HG03442 (cell line): Measurements from ENCODE around the gene SV2A.
"Not testable (repeated sequence)": the region's sequence is repeated elsewhere in the genome, so short reads cannot be mapped to it uniquely, and the experiment has no call there.

ENCODE experiments used
- ATAC-seq: cut with Tn5 transposase; IDR thresholded peaks from one replicate; pipeline ENCODE4 v1.9.1; 2021; ENCODE audit warnings: mild to moderate bottlenecking, moderate library complexity; ENCODE audit not compliant: unreplicated experiment

Gene SV2A

DNA sequence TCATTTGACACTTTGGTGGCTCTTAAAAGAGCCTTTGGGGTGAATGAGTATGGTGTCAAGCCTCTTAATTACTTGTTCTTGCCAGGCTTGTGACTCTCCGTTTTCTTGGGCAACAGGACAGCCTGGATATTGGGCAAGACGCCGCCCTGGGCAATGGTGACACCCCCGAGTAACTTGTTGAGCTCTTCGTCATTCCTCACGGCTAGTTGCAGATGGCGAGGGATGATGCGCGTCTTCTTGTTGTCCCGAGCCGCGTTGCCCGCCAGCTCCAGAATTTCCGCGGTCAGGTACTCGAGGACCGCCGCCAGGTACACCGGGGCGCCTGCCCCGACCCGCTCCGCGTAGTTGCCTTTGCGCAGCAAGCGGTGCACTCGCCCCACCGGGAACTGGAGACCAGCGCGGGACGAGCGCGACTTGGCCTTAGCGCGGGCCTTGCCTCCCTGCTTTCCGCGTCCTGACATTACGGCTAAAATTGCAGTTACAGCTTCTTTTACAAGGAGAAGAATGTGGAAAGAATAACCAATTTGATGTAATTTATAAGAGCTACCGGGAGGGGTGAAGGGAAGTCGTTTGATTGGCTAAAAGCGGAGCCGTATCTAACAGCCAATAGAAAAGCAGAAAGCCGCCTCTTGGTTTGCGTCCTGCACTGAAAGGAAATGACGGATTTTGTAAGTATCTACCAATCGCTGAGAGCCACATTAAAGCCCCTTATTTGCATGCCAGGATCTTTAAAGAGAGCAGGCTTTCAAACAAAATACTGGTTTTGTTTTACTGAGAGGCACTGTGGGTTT, 30.0 kb downstream of the SV2A start:
- peak; percentile 44 for ATAC-seq

DNA sequence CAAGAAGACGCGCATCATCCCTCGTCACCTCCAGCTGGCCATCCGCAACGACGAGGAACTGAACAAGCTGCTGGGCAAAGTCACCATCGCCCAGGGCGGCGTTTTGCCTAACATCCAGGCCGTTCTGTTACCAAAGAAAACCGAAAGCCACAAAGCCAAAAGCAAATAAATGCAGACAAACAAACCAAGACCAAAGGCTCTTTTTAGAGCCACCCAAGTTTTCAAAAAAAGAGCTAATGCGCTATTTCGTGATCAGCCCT, 30.5 kb downstream of the SV2A start:
- ATAC-seq, result not testable (repeated sequence)

DNA sequence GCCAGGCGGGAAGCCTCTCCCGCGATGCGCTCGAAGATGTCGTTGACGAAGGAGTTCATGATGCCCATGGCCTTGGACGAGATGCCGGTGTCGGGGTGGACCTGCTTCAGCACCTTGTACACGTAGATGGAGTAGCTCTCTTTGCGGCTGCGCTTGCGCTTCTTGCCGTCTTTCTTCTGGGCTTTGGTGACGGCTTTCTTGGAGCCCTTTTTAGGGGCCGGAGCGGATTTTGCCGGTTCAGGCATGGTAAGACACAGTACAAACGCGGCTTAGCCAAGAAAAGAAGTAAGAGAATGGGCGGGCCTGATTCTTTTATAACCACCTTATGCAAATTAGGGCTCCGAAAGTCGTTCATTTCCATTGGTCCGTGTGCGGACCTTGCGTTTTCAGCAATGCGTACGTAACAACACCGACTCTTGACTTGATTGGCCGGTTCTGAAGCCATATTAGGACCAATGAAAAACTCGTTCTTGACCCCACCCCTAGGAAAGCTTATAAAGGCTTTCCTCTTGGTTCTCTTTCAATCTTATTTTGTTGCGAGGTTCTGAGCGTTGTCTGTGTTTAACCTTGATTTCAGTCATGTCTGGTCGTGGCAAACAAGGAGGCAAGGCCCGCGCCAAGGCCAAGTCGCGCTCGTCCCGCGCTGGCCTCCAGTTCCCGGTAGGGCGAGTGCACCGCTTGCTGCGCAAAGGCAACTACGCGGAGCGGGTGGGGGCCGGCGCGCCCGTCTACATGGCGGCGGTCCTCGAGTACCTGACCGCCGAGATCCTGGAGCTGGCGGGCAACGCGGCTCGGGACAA, 31.0 kb downstream of the SV2A start:
- peak; percentile 62 for ATAC-seq

DNA sequence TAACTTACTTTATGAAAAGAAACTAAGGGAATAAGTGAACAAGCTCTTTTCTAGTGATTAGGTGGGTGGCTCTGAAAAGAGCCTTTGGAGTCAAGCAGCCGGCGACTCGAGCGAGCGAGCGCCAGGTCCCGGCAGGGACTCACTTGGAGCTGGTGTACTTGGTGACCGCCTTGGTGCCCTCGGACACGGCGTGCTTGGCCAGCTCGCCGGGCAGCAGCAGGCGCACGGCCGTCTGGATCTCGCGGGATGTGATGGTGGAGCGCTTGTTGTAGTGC, 31.6 kb downstream of the SV2A start:
- not testable (repeated sequence) for ATAC-seq

DNA sequence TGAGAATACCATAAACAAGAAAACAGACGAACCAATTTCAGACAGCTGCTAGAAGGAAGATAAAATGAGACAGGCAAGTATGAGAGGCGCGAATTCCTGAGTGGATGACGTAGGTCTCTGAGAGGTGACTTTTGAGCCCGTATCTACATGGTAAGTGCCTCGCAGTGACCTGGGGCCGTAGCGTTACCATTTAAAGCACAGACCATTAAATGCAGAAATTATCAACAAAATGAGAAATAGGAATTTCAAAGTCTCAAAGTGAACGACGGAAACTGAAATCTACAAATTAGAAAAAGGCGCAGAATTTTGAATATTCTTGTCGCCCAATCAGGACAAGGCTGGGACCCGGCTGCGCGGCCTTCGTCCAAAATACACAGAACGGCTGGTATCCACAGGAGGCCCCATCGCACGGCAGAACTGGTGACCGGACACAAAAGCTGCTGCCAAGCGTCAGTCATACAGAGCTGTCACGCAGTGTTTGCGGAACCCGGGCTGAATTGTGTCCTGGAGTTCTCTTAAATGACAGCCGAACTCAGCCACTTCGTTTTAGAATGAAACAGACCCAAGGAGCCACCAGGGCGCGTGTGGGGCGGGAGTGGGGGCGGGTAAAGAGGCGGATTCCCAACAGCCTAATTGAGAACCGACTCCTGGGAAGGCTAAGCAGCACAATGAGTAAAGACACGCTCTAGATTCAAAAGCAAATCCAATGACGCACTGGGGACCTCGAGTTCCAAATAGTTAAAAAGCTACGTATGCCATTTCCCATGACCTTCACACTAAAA, 32.1 kb downstream of the SV2A start:
- no peak for ATAC-seq

DNA sequence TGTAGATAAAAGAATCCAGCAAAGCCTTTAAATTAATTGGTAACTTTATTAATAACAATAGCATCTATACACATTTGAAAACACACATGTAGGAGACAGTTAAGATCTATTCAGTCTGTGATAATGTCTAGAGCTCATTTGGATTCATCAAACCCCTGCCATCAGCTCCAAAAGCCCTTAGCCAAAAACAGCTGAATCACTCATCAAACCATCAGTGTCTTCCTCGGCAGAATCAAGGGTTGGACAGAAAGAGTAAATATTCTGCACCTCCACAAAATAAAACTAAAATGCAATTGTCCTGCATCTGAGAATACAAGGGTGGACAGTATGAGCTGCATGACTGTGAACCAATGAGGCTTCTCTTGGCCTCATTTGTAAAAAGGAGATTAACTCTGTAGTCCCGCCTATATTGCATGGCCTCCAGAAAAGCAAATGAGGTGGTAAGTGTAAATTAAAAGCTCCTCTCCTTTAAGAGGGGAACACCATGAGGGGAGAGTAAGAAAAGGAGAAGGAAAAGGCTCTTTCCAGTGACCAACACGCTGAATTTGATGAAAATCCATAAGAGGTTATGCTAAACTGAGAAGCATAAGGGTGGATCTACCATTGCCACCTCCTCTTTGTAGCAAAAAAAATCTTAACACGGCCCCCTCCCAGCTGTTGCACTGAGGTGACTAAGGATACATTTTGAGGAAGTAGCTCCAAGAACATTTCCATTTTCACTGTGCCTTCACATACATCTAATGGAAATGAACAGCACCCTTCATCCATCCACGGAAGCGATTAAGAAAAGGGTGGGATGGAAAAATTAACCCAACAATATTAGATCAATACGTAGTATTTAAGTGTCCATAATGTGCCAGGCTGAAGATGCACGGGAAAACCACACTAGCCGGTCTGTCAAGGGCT, 33.0 kb downstream of the SV2A start:
- ATAC-seq, result no peak

DNA sequence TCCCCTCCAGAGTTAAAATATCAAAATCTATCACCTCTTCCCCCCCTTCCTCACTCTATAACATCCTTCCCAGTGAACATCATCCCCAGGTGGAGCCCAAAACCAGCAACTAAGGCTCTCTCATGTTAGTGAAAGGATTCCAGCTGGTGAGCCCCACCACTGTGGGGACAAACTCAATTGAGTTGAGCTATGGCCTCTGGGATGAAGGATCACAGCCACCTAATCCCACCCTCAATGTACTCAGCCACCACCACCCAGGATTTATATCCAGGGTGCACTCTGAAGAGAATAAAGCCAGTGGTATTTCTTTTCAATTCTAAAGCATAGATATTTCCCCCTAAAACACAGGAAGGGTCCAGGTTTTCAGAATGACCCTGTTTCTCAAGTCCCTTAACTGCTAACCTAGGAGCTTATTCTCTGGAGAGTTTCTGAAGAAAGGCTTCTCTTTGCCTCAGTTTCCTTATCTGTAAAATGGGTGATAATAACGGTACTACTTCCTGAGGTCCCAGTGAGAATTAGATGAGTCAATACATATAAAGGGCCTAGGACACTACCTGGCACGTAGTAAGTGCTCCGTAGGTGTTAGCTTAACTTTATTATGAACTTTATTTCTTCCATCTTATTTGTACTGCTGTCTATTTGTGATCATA, 33.9 kb downstream of the SV2A start:
- ATAC-seq, result no peak

DNA sequence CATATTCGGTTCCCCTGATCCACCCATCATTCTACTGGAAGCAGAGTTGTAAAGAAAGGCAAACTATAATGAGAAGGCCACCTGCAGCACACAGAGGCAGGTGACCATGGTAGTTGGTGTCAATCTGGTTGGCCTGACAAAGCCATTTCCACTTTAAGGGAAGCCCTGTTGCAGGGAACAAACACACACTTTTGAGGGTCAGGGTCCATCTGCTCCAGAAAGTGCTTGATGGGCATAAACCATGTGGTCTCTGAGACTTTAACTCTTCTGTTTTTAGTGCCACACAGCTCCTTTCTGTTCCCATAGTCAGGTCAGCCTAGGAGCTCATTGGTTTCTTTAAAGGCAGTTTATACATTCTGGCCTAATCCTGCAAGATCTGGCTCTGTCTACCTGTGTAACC, 35.8 kb downstream of the SV2A start:
- ATAC-seq, result no peak

DNA sequence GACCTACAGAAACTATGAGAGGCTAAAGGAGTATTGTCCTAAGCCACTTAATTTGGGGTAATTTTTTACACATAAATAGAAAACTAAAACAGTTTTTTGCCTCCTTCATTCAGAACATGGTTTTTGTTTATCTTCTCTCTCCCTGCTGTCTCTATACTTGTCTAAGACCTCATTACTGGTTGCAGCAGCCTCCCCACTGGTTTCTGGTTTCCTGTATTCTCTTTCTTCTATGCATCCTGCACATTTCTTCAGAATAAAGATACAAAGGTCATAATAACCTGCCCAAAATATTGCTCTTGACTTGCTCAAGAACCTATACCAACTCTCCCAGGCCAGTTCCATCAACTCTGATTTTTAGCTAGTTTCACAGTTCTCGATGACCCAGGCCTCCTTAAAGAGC, 38.1 kb downstream of the SV2A start:
- no peak for ATAC-seq

DNA sequence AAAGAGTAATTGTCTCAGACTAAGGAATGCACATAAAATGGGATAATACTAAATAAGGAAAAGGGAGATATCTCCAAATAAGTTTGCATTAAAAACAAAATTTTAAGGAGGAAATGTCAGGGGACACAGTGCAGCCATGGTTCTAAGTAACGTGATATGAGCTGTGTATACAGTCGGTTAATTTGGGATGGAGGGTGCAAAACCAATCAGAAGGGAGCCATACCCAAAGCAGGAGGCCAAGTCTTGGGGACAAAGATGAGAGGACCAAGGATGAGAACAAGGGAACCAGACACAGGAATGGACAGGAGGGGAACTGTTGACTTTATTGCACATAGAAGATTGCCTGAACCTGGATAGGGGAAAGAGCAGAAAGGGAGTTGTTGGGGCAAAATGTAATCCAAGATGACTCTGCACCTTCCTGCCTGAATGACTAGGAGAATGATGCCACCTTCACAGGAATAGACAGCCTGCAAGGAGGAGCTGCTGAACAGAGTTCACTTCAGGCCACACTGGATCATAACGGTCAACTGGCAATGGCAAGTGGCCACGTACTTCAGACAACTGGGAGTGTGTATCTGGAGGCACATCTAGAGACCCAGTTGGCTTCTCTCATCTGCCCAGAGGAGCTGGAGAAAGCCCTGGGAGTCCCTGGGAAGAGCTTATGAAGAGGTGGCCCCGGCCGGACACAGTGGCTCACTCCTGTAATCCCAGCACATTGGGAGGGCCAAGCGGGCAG, 40.3 kb downstream of the SV2A start:
- ATAC-seq, result no peak

DNA sequence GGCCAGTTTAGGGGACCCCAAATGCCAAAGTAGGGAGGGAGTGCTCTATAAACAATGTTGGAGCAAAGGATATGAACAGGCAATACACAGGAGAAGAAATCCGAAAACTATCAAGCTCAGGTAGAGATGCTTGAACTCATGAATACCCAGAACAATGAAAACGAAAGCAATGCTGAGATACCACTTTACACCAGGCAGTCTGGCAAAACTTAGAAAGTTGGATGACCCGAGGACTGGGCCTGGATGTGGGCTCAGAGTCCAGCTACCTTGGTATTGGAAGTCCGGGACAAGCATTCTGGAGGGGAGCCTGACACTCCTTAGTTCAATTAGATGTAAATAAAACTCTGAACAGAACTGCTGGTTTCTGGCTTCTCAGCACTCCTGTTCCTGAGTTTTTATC, 44.6 kb downstream of the SV2A start:
- ATAC-seq, result not testable (repeated sequence)

DNA sequence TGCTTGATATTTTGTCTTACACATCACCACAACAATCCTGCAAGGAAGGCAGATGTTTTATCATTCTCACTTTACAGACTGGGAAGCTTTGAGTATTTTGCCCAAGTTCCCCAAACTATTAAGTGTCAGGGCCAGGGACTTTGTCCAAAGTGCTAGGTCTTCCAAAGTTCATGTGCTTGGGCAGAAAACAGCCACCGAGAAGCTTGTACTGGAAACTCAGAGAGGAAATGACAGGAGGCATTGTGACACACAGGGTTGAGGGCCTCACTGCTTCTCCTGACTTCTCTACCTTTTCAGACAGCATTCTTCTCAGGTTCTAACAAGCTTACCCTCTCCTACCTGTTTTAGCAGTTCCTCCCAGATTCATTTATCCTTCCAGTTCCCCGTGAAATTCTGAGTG, 50.8 kb downstream of the SV2A start:
- not testable (repeated sequence) for ATAC-seq

DNA sequence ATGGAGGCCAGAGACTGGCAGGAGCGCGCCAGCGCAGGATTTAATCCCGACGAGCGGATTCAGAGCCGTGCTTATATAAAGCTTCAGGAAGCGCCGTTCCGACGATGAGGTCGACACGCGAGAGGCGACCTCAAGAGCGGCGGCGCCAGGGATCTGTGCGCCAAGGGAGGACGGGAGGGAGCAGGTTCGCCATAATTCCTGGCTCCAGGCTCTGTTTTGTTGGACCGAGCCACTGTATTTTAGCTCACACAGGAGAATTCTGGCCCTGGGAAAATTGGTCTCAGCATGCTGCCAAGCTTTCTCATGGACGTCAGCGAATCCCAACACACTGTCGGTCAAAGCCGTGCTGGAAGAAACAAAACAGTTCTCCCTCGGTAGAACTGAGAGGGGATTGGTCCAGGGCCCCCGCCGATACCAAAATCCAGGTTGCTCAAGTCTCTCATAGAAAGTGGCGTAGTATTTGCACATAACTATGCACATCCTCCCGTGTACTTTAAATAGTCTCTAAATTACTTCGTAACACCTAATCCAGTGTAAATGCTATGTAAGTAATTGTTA, 56.1 kb downstream of the SV2A start:
- ATAC-seq, result peak; percentile 5

DNA sequence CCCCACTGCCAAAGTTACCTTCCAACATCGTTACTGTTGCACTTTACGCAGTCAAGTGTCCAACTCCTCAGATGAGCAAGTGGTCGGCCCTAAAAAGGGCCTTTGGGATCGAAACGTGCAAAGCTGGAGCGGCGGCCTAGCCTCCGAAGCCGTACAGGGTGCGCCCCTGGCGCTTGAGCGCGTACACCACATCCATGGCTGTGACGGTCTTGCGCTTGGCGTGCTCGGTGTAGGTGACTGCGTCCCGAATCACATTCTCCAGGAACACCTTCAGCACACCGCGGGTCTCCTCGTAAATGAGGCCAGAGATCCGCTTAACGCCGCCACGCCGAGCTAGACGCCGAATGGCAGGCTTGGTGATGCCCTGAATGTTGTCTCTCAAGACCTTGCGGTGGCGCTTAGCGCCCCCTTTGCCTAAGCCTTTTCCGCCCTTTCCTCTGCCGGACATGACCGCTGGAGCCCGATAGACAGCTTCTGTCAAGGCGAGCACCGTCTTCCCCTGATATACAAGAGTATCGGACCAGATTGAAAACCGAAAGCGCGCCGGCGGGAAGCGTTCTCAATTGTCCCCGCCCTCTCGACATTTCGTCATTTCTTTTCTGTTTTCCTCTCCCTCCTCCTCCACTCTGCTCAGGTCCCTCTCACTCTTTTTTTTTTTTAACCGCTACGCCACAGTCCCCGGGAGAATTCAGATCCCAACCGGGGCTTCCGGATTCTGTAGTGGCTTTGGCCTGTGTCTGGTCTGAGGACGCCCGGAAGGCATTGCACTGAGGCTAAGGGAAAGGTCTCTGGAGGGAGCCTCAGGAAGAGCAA, 56.8 kb downstream of the SV2A start:
- peak; percentile 65 for ATAC-seq

DNA sequence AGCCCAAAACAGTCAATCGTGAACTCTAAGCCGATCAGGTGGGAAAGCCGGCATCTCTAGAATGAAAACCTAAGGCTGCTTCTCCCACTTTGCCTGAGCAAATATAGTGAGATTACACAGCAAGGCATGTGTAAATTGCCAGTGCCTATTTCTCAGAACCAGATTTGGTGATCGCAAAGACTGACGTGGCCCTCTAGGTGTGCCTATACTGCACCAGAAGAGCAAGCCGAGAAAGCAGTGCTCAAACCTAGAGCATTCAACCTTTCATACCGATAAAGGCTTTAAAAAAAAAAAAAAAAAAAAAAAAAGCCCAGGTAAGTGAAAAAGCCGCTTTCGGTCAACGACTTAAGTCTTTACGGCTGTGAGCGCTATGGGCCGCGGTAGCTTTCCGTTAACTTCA, 57.4 kb downstream of the SV2A start:
- ATAC-seq, result not testable (repeated sequence)
